Adrenal gland (tissue), 5 donors: Measurements from ENCODE around the gene LYRM4.

Experiments
- POLR2A ChIP-seq, 2 donors: fragments of 450-650 bp; IDR thresholded peaks; one replicate each; pipeline ENCODE4 v1.6.1; 2017; ENCODE audit warnings: antibody characterized with exemption in 2 of 2, mild to moderate bottlenecking in 2 of 2, moderate library complexity in 1 of 2
- TF ChIP-seq, protein P1 (sequence below), 6 experiments: fragments of 450-650 bp in 4 of 6; fragments of 200-600 bp in 2 of 6; sonication (generic) in 1 of 6; IDR thresholded peaks; 1 replicate in 5 of 6; 2 replicates in 1 of 6; pipeline versions ENCODE4 v1.5.1 to v1.8.0; 2016 to 2021; ENCODE audit warnings: antibody characterized with exemption in 6 of 6, mild to moderate bottlenecking in 2 of 6, moderate library complexity in 1 of 6
- donor health status: DM: no; HTN: no; CAD: no.

DNA sequence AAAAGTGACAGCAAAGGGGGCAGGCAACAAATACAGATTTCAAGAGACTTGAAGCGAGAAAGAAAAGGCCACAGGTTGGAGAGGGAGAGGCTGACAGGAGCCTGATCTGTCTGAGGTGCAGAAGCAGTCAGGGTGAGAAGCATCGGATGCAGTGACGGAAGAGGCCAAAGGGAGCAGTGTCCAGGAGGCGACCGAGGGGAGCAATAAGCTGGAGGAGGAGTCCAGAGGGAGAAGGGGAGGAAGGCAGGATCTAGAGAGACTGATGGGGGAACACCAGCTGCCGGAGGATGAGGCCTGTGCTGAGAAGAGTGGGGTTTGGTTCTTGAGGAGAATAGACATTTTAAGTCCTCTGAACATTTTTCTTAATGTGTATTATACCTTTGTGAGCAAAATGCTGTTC lies 24.3 kb upstream of the LYRM4 start:
- TF ChIP-seq, protein P1, sequence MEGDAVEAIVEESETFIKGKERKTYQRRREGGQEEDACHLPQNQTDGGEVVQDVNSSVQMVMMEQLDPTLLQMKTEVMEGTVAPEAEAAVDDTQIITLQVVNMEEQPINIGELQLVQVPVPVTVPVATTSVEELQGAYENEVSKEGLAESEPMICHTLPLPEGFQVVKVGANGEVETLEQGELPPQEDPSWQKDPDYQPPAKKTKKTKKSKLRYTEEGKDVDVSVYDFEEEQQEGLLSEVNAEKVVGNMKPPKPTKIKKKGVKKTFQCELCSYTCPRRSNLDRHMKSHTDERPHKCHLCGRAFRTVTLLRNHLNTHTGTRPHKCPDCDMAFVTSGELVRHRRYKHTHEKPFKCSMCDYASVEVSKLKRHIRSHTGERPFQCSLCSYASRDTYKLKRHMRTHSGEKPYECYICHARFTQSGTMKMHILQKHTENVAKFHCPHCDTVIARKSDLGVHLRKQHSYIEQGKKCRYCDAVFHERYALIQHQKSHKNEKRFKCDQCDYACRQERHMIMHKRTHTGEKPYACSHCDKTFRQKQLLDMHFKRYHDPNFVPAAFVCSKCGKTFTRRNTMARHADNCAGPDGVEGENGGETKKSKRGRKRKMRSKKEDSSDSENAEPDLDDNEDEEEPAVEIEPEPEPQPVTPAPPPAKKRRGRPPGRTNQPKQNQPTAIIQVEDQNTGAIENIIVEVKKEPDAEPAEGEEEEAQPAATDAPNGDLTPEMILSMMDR (IDR thresholded peaks at IDR 0.05): no peak
- TF ChIP-seq POLR2A (IDR thresholded peaks at IDR 0.05): no peak
